Memory B cell (primary cell): Measurements from ENCODE around the gene ADSL.
"Not testable (repeated sequence)": the region's sequence is repeated elsewhere in the genome, so short reads cannot be mapped to it uniquely, and the experiment has no call there.

ENCODE experiments used
- ATAC-seq: fragments of 150-1000 bp; cut with Tn5 transposase; 2 replicates; pipeline ENCODE4 v1.10.0; 2021; ENCODE audit warnings: low read depth, mild to moderate bottlenecking, moderate library complexity
- DNase-seq, 2 donors: peaks; one replicate each; pipeline ENCODE4 v3.0.0; 2022; ENCODE audit warnings: low spot score in 2 of 2
- H3K27ac Mint-ChIP-seq: one replicate; pipeline ENCODE4 v1.8.0; 2022; ENCODE audit warnings: mild to moderate bottlenecking, moderate library complexity, mixed read lengths
- H3K27me3 Mint-ChIP-seq: one replicate; pipeline ENCODE4 v1.8.0; 2022; ENCODE audit warnings: mixed read lengths
- H3K36me3 Mint-ChIP-seq: one replicate; pipeline ENCODE4 v1.8.0; 2022; ENCODE audit warnings: mild to moderate bottlenecking, mixed read lengths
- H3K4me1 Mint-ChIP-seq: one replicate; pipeline ENCODE4 v1.8.0; 2022; ENCODE audit warnings: mixed read lengths
- H3K4me3 Mint-ChIP-seq: one replicate; pipeline ENCODE4 v1.8.0; 2022; ENCODE audit warnings: mild to moderate bottlenecking, moderate library complexity, mixed read lengths
- H3K9me3 Mint-ChIP-seq: one replicate; pipeline ENCODE4 v1.8.0; 2022; ENCODE audit warnings: mixed read lengths

ADSL gene

DNA sequence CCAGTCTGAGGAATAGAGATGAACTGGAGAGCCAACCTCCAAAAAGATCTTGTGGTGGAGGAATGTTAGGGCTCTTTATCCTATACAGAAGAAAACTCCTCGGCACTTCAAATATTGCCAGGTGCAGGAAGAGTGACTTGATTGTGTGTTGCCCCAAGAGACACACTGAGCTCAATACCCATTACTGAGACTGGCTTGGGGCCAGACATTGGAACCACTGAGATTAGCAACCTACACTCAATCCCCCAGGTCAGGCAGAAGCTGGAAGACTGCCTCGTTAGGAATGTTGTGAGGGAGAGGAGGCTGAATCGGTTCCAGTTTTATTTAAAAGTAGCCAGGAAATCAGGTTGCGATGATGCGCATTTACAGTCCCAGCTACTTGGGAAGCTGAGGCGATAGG, 21.7 kb downstream of the ADSL start:
- peaks cover 7% of the 10 kb centered on the region for H3K4me1 Mint-ChIP-seq
- H3K27me3 Mint-ChIP-seq = no peaks in the 10 kb centered on the region
- no peaks in the 10 kb centered on the region for H3K9me3 Mint-ChIP-seq
- H3K4me3 Mint-ChIP-seq = no peak overlapping the region
- H3K27ac Mint-ChIP-seq = no peak overlapping the region
- H3K36me3 Mint-ChIP-seq = peaks cover 21% of the 10 kb centered on the region
- DNase-seq (no peak), ATAC-seq (no peak)

DNA sequence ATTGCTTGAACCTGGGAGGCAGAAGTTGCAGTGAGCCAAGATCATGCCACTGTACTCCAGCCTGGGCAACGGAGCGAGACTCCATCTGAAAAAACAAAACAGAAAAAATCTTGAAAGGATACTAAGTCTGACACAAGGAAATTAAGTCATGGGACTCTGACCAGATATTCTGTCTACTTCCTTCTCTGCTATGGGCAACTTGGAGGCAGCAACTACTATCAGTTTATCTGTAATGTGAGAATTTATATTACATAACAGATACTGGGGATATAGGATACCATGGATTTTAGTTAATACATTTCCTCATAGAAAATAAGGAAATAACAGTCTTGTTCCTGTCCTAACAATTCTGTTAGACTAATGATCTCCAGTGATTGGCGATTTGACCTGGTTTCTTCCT, 22.5 kb downstream of the ADSL start:
- Mint-ChIP-seq H3K27ac (no peak overlapping the region), H3K4me1 (peaks cover 10% of the 10 kb centered on the region), H3K4me3 (no peak overlapping the region), H3K9me3 (no peaks in the 10 kb centered on the region), H3K27me3 (no peaks in the 10 kb centered on the region), H3K36me3 (peaks cover 23% of the 10 kb centered on the region)
- ATAC-seq = no peak
- no peak for DNase-seq

DNA sequence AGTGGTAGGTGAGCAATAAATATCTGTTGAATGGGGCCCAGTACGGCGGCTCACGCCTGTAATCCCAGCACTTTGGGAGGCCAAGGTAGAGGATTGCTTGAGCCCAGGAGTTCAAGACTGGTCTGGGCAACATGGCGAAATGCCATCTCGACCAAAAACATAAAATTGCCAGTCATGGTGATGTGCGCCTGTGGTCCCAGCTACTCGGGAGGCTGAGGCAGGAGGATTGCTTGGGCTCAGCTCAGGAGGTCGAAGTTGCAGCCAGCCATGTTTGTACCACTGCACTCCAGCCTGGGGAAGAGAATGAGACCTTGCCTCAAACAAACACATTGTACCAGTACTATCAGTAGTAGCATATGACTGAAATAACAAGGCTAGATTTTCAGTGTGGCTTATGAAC, 28.3 kb downstream of the ADSL start:
- DNase-seq (no peak), ATAC-seq (no peak)
- H3K27ac Mint-ChIP-seq = no peak overlapping the region
- peaks cover 24% of the 10 kb centered on the region for H3K4me1 Mint-ChIP-seq
- no peaks in the 10 kb centered on the region for H3K27me3 Mint-ChIP-seq
- H3K9me3 Mint-ChIP-seq = no peaks in the 10 kb centered on the region
- peaks cover 2% of the 10 kb centered on the region for H3K36me3 Mint-ChIP-seq
- H3K4me3 Mint-ChIP-seq = no peak overlapping the region

DNA sequence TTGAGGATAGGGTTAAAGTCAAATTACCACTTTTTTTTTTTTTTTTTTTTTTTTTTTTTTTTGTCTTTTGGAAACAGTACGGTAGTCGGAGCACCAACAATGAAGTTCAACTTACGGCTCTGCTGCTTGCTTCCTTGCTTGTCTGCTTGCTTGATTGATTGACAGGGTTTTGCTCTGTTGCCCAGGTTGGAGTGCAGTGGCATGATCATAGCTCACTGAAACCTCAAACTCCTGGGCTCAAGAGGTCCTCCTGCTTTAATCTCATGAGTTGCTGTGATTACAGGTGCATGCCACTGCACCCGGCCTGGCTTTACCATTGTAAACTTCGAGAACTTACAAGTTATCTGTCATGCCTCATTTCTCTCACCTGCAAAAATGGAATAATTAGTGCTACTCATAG, 29.8 kb downstream of the ADSL start:
- Mint-ChIP-seq H3K4me1 (peaks cover 22% of the 10 kb centered on the region), H3K9me3 (no peaks in the 10 kb centered on the region), H3K27me3 (no peaks in the 10 kb centered on the region), H3K27ac (peak overlapping the region; percentile 41), H3K4me3 (peak overlapping the region; percentile 43), H3K36me3 (peaks cover 2% of the 10 kb centered on the region)
- DNase-seq = no peak
- ATAC-seq = peak; percentile 78

DNA sequence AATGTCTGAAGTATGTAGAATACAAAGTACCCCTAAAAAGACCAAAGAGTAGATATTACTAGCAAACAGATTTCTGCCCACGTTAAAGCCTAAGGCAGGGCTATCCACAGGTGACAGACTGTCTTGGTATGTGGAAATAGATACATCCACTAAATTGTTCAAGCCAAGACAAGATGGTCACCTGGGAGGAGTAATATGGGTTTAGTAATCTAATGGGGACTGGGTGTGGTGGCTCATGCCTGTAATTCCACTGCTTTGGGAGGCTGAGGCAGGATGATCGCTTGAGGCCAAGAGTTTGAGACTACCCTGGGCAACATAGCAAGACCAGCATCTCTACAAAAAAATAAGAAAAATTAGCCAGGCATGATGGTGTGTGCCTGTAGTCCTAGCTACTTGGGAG, 31.6 kb downstream of the ADSL start:
- H3K4me3 Mint-ChIP-seq = no peak overlapping the region
- ATAC-seq (no peak), DNase-seq (no peak)
- H3K27ac Mint-ChIP-seq = no peak overlapping the region
- H3K4me1 Mint-ChIP-seq = peaks cover 28% of the 10 kb centered on the region
- no peaks in the 10 kb centered on the region for H3K9me3 Mint-ChIP-seq
- H3K36me3 Mint-ChIP-seq = peaks cover 2% of the 10 kb centered on the region
- no peaks in the 10 kb centered on the region for H3K27me3 Mint-ChIP-seq

DNA sequence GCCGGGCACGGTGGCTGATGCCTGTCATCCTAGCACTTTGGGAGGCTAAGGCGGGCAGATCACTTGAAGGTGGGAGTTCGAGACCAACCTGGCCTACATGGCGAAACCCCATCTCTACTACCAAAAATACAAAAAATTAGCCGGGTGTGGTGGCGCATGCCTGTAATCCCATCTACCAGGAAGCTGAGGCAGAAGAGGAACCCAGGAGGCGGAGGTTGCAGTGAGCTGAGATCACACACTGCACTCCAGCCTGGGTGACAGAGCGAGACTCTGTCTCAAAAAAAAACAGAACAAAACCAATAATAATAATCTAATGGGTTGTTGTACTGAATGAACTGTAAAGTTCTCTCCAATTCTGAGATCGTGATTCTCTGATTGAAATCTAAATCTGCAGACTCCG, 32.1 kb downstream of the ADSL start:
- not testable (repeated sequence) for ATAC-seq, H3K27me3 Mint-ChIP-seq, H3K27ac Mint-ChIP-seq, H3K9me3 Mint-ChIP-seq, DNase-seq, H3K36me3 Mint-ChIP-seq, H3K4me3 Mint-ChIP-seq
- H3K4me1 Mint-ChIP-seq = peaks cover 27% of the 10 kb centered on the region

DNA sequence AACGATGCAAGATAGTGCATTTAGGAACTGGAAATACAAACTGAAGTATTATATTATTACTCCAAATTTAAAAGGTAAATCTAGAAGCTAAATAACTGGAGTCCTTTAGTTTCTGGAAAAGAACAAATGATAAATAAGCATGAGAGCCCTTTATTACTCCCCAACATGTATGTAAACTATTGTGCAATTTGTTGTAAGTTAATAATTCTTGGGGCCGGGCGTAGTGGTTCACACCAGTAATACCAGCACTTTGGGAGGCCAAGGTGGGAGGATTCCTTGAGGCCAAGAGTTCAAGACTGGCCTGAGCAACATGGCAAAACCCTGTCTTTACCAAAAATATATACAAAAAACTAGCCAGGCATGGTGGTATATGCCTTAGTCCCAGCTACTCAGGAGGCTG, 35.2 kb downstream of the ADSL start:
- H3K27me3 Mint-ChIP-seq = no peaks in the 10 kb centered on the region
- peaks cover 2% of the 10 kb centered on the region for H3K36me3 Mint-ChIP-seq
- H3K27ac Mint-ChIP-seq = peak overlapping the region; percentile 45
- peaks cover 40% of the 10 kb centered on the region for H3K4me1 Mint-ChIP-seq
- ATAC-seq = no peak
- no peak overlapping the region for H3K4me3 Mint-ChIP-seq
- H3K9me3 Mint-ChIP-seq = no peaks in the 10 kb centered on the region
- no peak for DNase-seq

DNA sequence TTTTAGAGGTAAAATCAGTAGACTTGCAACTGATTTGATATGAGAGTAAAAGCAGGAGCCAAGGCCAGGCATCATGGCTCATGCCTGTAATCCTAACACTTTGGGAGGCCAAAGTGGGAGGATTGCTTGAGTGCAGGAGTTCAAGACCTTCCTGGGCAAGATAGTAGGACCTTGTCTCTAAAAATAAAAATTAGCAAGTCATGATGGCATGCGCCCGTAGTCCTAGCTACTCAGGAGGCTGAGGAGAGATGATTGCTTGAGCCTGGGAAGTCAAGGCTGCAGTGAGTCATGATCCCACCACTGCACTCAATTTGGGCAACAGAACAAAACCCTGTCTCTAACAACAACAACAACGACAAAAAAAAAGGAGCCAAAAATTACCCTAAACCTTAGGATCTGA, 37.6 kb downstream of the ADSL start:
- DNase-seq (no peak), ATAC-seq (no peak)
- H3K4me3 Mint-ChIP-seq = peak overlapping the region; percentile 24
- peaks cover 5% of the 10 kb centered on the region for H3K36me3 Mint-ChIP-seq
- H3K27ac Mint-ChIP-seq = peak overlapping the region; percentile 14
- H3K4me1 Mint-ChIP-seq = peaks cover 51% of the 10 kb centered on the region
- H3K9me3 Mint-ChIP-seq = no peaks in the 10 kb centered on the region
- H3K27me3 Mint-ChIP-seq = no peaks in the 10 kb centered on the region

DNA sequence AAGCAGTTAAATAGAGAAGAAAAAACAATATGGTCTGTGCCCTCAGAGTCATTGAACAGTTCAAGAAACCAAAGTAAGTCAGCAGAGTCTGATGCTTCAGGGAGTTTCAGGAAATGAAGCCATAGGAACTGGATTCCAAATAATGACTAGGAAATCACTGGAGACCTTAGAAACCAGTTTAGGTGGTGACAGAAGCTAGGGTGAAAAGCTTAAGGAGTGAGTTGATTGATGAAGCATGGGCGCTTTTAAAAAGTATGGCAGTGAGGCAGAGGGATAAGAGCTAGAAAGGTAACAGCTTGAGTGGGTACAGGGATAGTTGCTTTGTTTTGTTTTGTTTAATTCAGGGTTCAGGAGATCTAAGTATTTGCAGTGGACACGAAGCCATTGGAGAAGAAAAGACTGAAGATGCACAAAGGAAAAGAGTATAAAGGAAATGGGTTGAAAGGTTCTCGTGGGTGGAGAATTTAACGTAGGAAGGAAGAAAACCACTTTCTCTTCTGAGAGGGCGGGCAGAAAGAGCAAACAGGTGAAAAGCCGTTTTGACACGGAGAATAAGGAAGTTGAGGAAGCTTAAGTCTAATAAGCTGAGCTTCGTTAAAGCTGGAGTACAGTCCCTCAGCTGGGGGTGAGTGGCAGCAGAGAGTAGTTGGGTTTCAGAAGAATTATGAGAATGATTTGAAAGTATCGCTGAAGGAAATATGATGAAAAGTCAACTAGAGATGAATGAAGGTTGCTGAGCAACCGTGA, 38.9 kb downstream of the ADSL start:
- ATAC-seq (peak; percentile 99), DNase-seq (peak in 1 of 2 donors; percentile 54)
- Mint-ChIP-seq H3K9me3 (no peaks in the 10 kb centered on the region), H3K27ac (peak overlapping the region; percentile 89), H3K27me3 (no peaks in the 10 kb centered on the region), H3K4me3 (peak overlapping the region; percentile 89), H3K36me3 (peaks cover 6% of the 10 kb centered on the region), H3K4me1 (peaks cover 47% of the 10 kb centered on the region)

DNA sequence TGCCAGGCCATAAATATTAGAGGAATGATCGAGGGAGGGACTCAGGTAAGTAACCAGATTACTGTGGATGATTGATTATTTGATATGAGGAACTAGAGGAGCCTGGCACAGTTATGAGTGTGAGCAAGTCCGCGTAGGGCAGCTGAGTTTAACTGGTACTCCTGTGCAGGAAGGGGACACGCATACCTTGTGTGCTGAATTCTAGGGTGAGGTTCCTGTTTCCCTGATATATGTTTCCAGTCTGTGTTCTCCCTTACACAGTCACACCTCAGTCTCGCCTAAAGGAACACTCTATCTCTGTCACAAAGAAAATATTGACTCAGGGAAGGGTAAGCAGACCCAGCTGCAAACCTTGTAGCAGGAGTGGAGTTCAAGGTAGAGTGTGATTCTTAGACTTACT, 41.4 kb downstream of the ADSL start:
- DNase-seq = no peak
- peaks cover 11% of the 10 kb centered on the region for H3K36me3 Mint-ChIP-seq
- H3K27ac Mint-ChIP-seq = no peak overlapping the region
- no peaks in the 10 kb centered on the region for H3K27me3 Mint-ChIP-seq
- no peak for ATAC-seq
- no peaks in the 10 kb centered on the region for H3K9me3 Mint-ChIP-seq
- peaks cover 48% of the 10 kb centered on the region for H3K4me1 Mint-ChIP-seq
- no peak overlapping the region for H3K4me3 Mint-ChIP-seq

DNA sequence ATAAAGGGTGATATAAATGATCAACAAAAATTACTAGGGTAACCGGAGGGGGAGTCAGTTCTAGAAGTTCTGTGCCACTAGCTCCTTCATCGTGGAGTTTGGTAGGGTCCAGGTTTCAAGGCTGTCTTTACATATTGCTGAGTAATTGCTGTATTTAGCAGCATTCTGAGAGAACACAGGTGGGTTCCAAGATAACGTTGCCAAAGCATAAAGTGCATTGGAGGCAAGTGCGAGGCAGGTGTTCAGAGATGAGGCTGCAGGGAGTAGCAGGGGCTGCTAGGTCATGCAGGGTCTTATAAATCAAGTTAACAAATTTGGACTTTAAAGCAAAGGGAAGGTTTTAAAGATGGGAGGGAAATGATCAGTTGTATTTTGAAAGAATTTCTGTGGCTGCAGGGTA, 41.9 kb downstream of the ADSL start:
- peaks cover 11% of the 10 kb centered on the region for H3K36me3 Mint-ChIP-seq
- peak overlapping the region; percentile 32 for H3K27ac Mint-ChIP-seq
- H3K27me3 Mint-ChIP-seq = no peaks in the 10 kb centered on the region
- DNase-seq (no peak), ATAC-seq (no peak)
- H3K9me3 Mint-ChIP-seq = no peaks in the 10 kb centered on the region
- H3K4me1 Mint-ChIP-seq = peaks cover 48% of the 10 kb centered on the region
- no peak overlapping the region for H3K4me3 Mint-ChIP-seq

DNA sequence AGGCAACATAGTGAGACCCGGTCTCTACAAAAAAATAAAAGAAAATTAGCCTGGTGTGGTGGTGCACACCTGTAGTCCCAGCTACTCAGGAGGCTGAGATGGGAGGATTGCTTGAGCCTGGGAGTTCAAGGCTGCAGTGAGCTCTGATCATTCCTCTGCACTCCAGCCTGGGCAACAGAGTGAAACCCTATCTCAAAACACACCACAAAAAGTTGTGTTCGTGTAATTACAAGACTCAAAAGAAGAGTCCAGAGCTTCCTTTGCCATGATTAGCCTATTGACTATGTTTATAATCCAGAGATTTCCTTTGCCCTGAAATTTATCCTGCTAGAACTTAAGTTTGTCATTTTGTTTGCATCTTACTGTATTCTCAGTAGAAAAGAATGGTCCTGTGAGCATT, 45.1 kb downstream of the ADSL start:
- Mint-ChIP-seq H3K27ac (no peak overlapping the region), H3K4me1 (peaks cover 48% of the 10 kb centered on the region), H3K4me3 (no peak overlapping the region), H3K36me3 (peaks cover 21% of the 10 kb centered on the region), H3K9me3 (no peaks in the 10 kb centered on the region), H3K27me3 (no peaks in the 10 kb centered on the region)
- DNase-seq (no peak), ATAC-seq (no peak)

DNA sequence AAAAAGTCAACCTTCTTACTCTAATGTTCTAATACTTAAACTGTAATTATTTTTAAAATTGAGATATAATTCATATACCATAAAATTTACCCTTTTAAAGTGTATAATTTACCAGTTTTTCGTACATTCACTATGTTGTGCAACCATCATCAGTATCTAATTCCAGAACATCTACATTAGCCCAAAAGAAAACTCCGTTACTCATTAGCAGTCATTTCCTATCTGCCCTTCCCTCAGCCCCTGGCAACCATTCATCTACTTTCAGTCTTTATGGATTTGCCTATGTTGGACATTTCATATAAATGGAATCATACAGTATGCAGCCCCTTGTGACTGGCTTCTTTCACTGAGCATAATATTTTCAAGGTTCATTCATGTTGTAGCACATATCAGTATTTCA, 46.3 kb downstream of the ADSL start:
- Mint-ChIP-seq H3K36me3 (peaks cover 24% of the 10 kb centered on the region), H3K27me3 (no peaks in the 10 kb centered on the region), H3K4me1 (peaks cover 48% of the 10 kb centered on the region), H3K27ac (peak overlapping the region; percentile 25), H3K9me3 (no peaks in the 10 kb centered on the region), H3K4me3 (no peak overlapping the region)
- ATAC-seq = no peak
- no peak for DNase-seq

DNA sequence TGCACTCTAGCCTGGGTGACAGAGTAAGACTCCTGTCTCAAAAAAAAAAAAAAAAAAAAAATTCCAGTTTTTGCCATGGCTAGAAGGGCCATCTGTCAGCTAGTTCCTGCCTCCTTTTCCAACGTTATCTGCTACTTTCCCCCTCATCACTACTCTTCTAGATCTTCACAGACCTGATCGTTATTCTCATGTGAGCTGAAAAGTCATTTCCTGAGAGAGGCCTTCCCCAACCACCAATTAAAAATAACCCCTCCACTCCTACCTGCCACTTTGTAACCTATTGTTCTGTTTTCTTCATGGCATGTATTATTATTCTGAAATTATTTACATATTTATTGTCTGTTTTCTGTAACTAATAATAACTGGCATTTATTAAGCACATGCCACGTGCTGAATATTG, 48.3 kb downstream of the ADSL start:
- Mint-ChIP-seq H3K27ac (no peak overlapping the region), H3K4me1 (peaks cover 45% of the 10 kb centered on the region), H3K4me3 (no peak overlapping the region)

DNA sequence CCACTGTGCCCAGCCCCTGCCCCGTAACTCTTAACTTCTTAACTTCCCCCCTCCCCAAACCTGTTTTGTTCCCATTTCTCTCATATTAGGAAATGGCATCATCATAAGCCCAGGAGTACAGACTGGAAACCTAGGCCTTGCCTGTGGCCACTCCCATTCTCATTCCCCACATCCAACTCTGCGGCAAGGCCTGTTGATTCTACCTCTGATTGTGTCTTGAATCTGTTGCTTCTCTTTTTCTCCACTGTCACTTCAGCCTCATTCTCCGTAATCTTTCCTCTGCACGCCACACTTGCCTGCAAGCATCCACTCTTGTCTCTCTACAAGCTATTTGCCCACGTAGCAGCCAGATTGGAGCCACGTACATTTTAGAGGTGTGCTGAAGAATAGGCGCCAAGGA, 49.3 kb downstream of the ADSL start:
- Mint-ChIP-seq H3K27ac (peak overlapping the region; percentile 17), H3K4me1 (peaks cover 52% of the 10 kb centered on the region), H3K4me3 (peak overlapping the region; percentile 2), H3K36me3 (peaks cover 19% of the 10 kb centered on the region), H3K9me3 (no peaks in the 10 kb centered on the region), H3K27me3 (no peaks in the 10 kb centered on the region)
- ATAC-seq = no peak
- no peak for DNase-seq

More for the DNA sequence above, 48.3 kb downstream of the ADSL start:
- Mint-ChIP-seq H3K27me3 (no peaks in the 10 kb centered on the region), H3K36me3 (peaks cover 20% of the 10 kb centered on the region), H3K9me3 (no peaks in the 10 kb centered on the region)
- DNase-seq = no peak
- no peak for ATAC-seq
